Rectal smooth muscle tissue (tissue), 1 donor: Measurements from ENCODE around the gene SUN1.
"Not testable (repeated sequence)": the region's sequence is repeated elsewhere in the genome, so short reads cannot be mapped to it uniquely, and the experiment has no call there.

Source experiments
- H3K27ac ChIP-seq: one replicate; pipeline ENCODE4 v1.7.0; 2013; ENCODE audit warnings: low read depth, low read length, inconsistent platforms
- H3K27me3 ChIP-seq: one replicate; pipeline ENCODE4 v1.7.0; 2013; ENCODE audit warnings: low read length; ENCODE audit not compliant: control insufficient read depth, insufficient read depth
- H3K36me3 ChIP-seq: one replicate; pipeline ENCODE4 v1.7.0; 2013; ENCODE audit warnings: low read length; ENCODE audit not compliant: control insufficient read depth, insufficient read depth
- H3K4me1 ChIP-seq: one replicate; pipeline ENCODE4 v1.7.0; 2013; ENCODE audit warnings: low read length; ENCODE audit not compliant: control insufficient read depth, insufficient read depth
- H3K4me3 ChIP-seq: one replicate; pipeline ENCODE4 v1.7.0; 2013; ENCODE audit warnings: low read length
- H3K9ac ChIP-seq: one replicate; pipeline ENCODE4 v1.7.0; 2013; ENCODE audit warnings: low read length

SUN1 gene

DNA sequence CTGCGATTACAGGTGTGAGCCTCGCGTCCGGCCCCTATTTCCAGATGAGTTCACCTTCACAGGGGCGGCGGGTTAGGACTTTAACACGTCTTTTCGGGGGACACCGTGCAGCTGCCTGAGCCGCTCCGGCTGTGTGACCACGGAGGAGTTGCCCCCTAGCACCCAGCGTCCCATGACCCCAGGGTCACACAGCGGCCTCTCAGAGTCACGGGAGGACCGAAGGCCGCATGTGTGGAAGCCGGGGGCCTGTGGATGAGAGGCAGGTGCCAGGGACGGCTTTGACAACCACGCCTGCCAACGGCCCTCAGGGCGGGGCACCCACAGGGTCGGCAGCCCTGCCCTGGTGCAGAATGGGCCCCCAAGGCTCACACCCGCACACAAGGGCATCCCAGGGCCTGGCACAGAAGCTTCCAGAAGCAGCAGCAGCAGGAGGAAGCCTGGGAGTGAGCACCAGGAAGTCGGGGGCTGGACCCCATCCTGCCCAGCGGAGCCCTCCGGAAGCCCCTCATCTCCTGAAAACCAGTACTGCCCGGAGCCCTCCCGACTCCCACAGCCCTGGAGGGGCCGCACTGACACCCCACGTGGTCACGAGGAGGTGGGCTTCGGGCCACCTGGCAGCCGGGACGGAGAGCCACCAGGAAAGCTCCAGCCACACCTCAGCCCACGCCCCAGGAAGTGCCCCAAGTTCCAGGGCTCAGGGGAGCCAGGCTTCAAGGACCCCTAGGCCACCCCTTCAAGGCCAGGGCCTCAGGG, 89.5 kb downstream of the SUN1 start:
- H3K4me1 ChIP-seq = peaks cover 6% of the 10 kb centered on the region
- H3K9ac ChIP-seq = no peak overlapping the region
- H3K27ac ChIP-seq = no peak overlapping the region
- H3K36me3 ChIP-seq = no peaks in the 10 kb centered on the region
- H3K27me3 ChIP-seq = no peaks in the 10 kb centered on the region
- H3K4me3 ChIP-seq = peak overlapping the region; percentile 21

DNA sequence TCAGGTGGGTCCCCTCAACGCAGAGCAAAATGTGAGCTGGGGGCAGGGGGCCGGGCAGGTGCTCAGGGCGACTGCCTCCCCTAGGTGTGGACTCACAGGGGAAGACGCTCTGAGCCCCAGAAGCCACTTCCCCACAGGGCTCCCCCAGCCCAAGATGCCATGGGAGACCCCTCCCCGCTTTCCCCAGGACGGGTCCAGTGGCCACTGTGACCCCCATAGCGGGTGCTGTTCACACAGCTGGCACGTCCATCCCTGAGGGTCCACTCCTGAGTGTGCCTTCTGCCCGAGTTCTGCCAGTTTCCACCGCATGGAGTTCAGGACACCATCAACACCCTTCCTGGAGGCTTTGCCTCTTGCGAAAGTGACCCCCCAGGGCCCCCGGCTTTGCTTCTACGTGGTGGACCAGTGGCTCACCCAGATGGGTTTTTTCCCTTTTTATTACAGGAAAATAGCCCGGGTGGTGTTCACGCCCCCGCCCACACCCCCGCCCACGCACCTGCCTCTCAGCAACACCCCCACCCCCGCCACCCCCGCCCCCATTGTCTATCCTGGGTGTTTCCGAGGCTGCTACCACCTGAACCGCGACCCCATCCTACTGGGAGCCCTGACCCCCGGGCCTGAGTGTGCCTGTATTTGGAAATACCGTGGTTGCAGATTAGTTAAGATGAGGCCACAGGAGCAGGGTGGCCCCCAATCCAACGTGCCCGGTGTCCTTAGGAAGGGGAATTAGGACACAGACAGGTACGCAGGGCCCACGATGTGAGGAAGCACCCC, 90.2 kb downstream of the SUN1 start:
- Histone ChIP-seq H3K4me1 (peaks cover 6% of the 10 kb centered on the region), H3K9ac (peak overlapping the region; percentile 49), H3K4me3 (peak overlapping the region; percentile 55), H3K36me3 (no peaks in the 10 kb centered on the region), H3K27me3 (no peaks in the 10 kb centered on the region), H3K27ac (no peak overlapping the region)

DNA sequence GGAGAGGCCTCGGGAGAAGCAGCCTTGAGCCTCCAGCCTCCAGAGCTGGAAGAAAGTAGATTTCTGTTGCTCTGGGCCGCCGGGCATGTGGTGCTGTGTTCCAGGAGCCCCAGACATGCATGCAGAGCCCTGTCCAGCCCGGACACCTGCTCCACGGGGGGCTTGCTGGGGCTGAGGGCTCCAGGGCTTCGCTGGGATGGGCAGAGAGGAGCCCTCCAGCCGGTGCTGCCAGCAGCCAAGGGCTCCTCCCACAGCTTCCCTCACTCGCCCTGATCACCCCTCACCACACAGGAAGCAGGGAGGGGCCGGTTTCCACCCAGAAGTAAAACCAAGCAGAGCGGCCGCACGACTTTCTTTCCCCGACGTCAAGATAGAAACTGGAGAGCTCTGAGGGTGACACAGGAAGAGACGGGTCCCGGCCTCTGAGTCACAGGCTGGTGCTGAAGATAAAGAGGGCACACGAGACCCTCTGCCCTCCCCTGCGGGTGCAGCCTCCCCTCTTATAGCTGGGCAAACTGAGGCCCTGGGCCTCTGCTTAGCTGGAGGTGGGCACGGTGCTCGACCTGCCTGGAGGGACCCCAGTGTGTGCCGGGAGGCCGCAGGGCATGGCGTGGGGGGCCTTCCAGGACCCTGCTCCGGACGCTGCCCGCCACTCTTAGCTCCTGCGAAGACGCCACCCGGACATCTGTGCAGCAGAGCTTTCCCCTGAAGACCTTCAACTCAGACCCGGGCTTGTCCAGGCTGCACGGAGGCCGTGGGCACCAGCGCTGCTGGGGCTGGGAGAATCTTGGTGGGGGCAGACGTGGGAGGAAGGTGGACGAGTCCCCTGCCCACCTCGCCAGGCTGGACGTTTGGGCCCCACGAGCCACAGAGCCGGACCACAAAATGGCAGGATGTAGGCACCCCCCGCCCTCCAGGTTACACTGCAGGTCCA, 91.1 kb downstream of the SUN1 start:
- Histone ChIP-seq H3K4me1 (peaks cover 10% of the 10 kb centered on the region), H3K36me3 (no peaks in the 10 kb centered on the region), H3K27ac (peak overlapping the region; percentile 43), H3K4me3 (peak overlapping the region; percentile 55), H3K9ac (peak overlapping the region; percentile 49), H3K27me3 (no peaks in the 10 kb centered on the region)

DNA sequence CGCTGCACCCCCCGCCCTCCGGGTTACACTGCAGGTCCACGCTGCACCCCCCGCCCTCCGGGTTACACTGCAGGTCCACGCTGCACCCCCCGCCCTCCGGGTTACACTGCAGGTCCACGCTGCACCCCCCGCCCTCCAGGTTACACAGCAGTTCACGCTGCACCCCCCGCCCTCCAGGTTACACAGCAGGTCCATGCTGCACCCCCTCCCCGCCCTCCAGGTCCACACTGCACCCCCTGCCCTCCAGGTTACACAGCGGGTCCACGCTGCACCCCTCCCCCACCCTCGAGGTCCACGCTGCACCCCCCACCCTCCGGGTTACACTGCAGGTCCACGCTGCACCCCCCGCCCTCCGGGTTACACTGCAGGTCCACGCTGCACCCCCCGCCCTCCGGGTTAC, 91.8 kb downstream of the SUN1 start:
- H3K27ac ChIP-seq, H3K36me3 ChIP-seq, H3K9ac ChIP-seq, H3K4me3 ChIP-seq, H3K27me3 ChIP-seq: not testable (repeated sequence)
- peaks cover 12% of the 10 kb centered on the region for H3K4me1 ChIP-seq
